HEK293T (cell line): ENCODE results near the gene PLD1.
"Not testable (repeated sequence)": the region's sequence is repeated elsewhere in the genome, so short reads cannot be mapped to it uniquely, and the experiment has no call there.

Experiments used
- ARNT ChIP-seq: fragments of 450-650 bp; IDR thresholded peaks from 2 replicates; pipeline ENCODE4 v1.6.1; 2017; ENCODE audit warnings: mild to moderate bottlenecking
- BHLHE40 ChIP-seq: fragments of 450-650 bp; IDR thresholded peaks from 2 replicates; pipeline ENCODE4 v1.6.1; 2016; ENCODE audit warnings: mild to moderate bottlenecking, moderate library complexity, borderline replicate concordance
- CTBP1 ChIP-seq: fragments of 450-650 bp; IDR thresholded peaks from 2 replicates; pipeline ENCODE4 v1.6.1; 2016; ENCODE audit warnings: borderline replicate concordance
- ELF4 ChIP-seq: fragments of 450-650 bp; IDR thresholded peaks from 2 replicates; pipeline ENCODE4 v1.6.1; 2017; ENCODE audit warnings: antibody characterized with exemption
- FOXA1 ChIP-seq: fragments of 450-650 bp; IDR thresholded peaks from 2 replicates; pipeline ENCODE4 v1.6.1; 2016; ENCODE audit warnings: mild to moderate bottlenecking
- FOXK2 ChIP-seq: fragments of 450-650 bp; IDR thresholded peaks from 2 replicates; pipeline ENCODE4 v1.6.1; 2016; ENCODE audit warnings: mild to moderate bottlenecking
- FOXM1 ChIP-seq: fragments of 450-650 bp; IDR thresholded peaks from 2 replicates; pipeline ENCODE4 v1.6.1; 2017; ENCODE audit warnings: mild to moderate bottlenecking, borderline replicate concordance
- HDGF ChIP-seq: fragments of 450-650 bp; IDR thresholded peaks from 2 replicates; pipeline ENCODE4 v1.6.1; 2017; ENCODE audit warnings: antibody characterized with exemption, borderline replicate concordance
- LEF1 ChIP-seq: fragments of 450-650 bp; IDR thresholded peaks from 2 replicates; pipeline ENCODE4 v1.6.1; 2017; ENCODE audit warnings: mild to moderate bottlenecking, borderline replicate concordance
- NFRKB ChIP-seq: fragments of 450-650 bp; IDR thresholded peaks from 2 replicates; pipeline ENCODE4 v1.6.1; 2016; ENCODE audit warnings: mild to moderate bottlenecking, moderate library complexity
- SP1 ChIP-seq: fragments of 450-650 bp; IDR thresholded peaks from 2 replicates; pipeline ENCODE4 v1.6.1; 2017
- SUZ12 ChIP-seq: fragments of 450-650 bp; IDR thresholded peaks from 2 replicates; pipeline ENCODE4 v1.6.1; 2016; ENCODE audit warnings: mild to moderate bottlenecking
- TARDBP ChIP-seq: fragments of 450-650 bp; IDR thresholded peaks from 2 replicates; pipeline ENCODE4 v1.6.1; 2016

- TF ChIP-seq BHLHE40, HDGF, NFRKB, CTBP1, SP1, FOXK2, FOXM1, ARNT, SUZ12, LEF1, FOXA1, TARDBP, ELF4: not testable (repeated sequence)
Observed at GRCh38 chr3:171814662-171815061, 4.4 kb upstream of the PLD1 start.
